ENCODE measurements around the gene JAGN1. TPM values are rescaled to one million over a fixed set of nuclear protein-coding genes. Genes with fewer than 3 reads are reported as not detected.
A peak's percentile ranks its signal among the peaks of the same experiment; 100 is the strongest.

JAGN1 gene
- total RNA-seq, 1 donor from 2014 or later = 35.5 TPM

DNA sequence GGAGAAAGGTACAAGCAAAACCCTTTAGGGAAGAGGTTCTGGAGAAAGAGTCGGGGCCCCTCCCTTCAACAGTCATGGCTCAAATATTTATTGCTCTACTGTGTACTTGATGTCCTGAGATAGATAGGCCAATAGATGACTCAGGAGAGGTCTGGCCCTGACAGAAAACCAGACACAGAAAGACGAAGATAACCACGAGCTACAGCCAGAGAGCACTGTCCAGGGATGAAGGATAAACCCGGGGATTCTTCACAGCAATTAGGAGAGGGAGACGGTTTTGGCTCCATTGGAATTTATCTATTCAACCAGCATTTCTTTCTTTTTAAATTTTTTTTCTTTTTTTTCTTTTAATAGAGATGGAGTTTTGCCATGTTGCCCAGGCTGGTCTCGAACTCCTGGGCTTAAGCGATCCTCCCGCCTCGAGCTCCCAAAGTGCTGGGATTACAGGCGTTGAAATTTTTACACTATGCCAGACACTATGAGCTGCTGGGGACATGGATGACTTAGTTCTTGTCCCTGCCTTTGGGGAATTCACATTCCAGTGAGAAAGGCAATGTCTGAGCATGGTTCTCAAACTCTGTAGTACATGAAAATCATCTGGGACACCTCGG lies 5.8 kb upstream of the JAGN1 start:
- TF ChIP-seq, protein P1, sequence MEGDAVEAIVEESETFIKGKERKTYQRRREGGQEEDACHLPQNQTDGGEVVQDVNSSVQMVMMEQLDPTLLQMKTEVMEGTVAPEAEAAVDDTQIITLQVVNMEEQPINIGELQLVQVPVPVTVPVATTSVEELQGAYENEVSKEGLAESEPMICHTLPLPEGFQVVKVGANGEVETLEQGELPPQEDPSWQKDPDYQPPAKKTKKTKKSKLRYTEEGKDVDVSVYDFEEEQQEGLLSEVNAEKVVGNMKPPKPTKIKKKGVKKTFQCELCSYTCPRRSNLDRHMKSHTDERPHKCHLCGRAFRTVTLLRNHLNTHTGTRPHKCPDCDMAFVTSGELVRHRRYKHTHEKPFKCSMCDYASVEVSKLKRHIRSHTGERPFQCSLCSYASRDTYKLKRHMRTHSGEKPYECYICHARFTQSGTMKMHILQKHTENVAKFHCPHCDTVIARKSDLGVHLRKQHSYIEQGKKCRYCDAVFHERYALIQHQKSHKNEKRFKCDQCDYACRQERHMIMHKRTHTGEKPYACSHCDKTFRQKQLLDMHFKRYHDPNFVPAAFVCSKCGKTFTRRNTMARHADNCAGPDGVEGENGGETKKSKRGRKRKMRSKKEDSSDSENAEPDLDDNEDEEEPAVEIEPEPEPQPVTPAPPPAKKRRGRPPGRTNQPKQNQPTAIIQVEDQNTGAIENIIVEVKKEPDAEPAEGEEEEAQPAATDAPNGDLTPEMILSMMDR (IDR thresholded peaks at IDR 0.05; ENCODE audit: insufficient read depth, low read length, severe bottlenecking) = no peak
- Histone ChIP-seq H3K4me3 (ENCODE audit: low read depth, low read length) (no peak overlapping the region), H3K36me3 (ENCODE audit: control insufficient read depth, insufficient read depth, low read length) (no peaks in the 10 kb centered on the region), H3K27me3 (ENCODE audit: control insufficient read depth, insufficient read depth, low read length) (no peaks in the 10 kb centered on the region)
- DNase-seq (ENCODE audit: low read depth) (peak; percentile 90), FAIRE-seq (no peak)

DNA sequence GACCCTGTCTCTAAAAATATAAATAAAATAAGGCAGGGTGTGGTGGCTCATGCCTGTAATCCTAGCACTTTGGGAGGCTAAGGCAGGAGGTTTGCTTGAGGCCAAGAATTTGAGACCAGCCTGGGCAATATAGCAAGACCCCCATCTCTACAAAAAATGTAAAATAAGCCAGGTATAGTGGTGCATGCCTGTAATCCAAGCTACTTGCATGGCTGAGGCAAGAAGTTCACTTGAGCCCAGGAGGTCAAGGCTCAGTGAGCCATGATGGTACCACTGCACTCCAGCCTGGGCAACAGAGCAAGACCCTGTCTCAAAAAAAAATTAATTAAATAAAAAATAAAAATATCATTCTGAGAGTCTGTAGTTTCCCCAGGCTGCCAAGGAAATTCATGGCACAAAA lies 4.1 kb upstream of the JAGN1 start:
- TF ChIP-seq, protein P1 (IDR thresholded peaks at IDR 0.05; ENCODE audit: insufficient read depth, low read length, severe bottlenecking) = no peak
- Histone ChIP-seq H3K4me3 (ENCODE audit: low read depth, low read length) (no peak overlapping the region), H3K27me3 (ENCODE audit: control insufficient read depth, insufficient read depth, low read length) (no peaks in the 10 kb centered on the region), H3K36me3 (ENCODE audit: control insufficient read depth, insufficient read depth, low read length) (no peaks in the 10 kb centered on the region)
- FAIRE-seq (no peak), DNase-seq (ENCODE audit: low read depth) (no peak)

DNA sequence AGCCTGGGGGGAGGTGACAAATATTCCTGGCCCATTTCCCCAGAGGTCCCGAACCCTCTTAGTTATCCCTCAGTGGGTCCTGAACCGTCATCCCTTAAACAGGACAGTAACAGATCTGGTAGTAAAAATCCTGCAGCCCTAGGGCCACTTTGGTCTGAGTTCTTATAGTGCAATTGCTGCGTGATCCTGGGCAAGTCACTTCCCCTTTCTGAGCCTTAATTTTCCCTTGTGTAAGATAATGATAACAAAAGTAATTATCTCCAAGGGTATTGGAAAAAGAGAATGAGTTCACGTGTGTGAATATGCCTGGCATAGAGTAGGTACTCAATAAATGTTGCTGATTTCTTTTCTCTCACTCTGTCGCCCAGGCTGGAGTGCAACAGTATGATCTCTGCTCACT lies 2.9 kb upstream of the JAGN1 start:
- no peak for DNase-seq (ENCODE audit: low read depth)
- no peaks in the 10 kb centered on the region for H3K36me3 ChIP-seq (ENCODE audit: control insufficient read depth, insufficient read depth, low read length)
- no peak overlapping the region for H3K4me3 ChIP-seq (ENCODE audit: low read depth, low read length)
- FAIRE-seq = no peak
- TF ChIP-seq, protein P1 (IDR thresholded peaks at IDR 0.05; ENCODE audit: insufficient read depth, low read length, severe bottlenecking) = no peak
- no peaks in the 10 kb centered on the region for H3K27me3 ChIP-seq (ENCODE audit: control insufficient read depth, insufficient read depth, low read length)

DNA sequence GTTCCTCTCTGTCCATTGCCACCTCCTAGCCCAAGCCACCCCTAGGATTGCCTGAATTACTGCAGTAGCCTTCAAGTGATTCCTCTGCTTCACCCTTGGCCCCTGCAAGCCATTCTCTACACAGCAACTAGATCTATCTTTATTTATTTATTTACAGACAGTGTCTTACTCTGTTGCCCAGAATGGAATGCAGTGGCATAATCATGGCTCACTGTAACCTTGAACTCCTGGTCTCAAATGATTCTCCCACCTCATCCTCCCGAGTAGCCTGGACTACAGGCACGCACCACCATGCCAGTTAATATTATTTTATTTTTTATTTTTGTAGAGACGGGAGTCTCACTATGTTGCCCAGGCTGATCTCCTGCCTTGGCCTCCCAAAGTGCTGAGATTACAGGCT lies 1.9 kb upstream of the JAGN1 start:
- Histone ChIP-seq H3K4me3 (ENCODE audit: low read depth, low read length) (no peak overlapping the region), H3K27me3 (ENCODE audit: control insufficient read depth, insufficient read depth, low read length) (no peaks in the 10 kb centered on the region), H3K36me3 (ENCODE audit: control insufficient read depth, insufficient read depth, low read length) (peaks cover 4% of the 10 kb centered on the region)
- TF ChIP-seq, protein P1 (IDR thresholded peaks at IDR 0.05; ENCODE audit: insufficient read depth, low read length, severe bottlenecking) = no peak
- DNase-seq (ENCODE audit: low read depth) (no peak), FAIRE-seq (no peak)

DNA sequence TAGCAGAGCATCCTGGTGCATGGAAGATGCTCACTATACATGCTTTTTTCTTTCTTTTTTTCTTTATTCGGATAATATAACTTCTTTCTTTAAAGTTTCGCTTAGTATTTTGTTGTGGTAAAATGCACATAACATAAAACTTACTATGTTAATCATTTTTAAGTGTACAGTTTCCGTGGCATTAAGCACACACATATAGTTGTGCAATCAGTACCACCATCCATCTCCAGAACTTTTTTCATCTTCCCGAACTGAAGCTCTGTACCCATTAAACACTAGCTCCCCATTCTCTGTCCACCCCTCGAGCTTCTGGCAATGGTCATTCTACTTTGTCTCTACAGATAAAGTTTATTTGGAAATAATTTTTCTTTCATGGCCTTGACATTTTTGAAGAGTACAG lies 1.0 kb upstream of the JAGN1 start:
- H3K4me3 ChIP-seq (ENCODE audit: low read depth, low read length) = no peak overlapping the region
- TF ChIP-seq, protein P1 (IDR thresholded peaks at IDR 0.05; ENCODE audit: insufficient read depth, low read length, severe bottlenecking) = no peak
- FAIRE-seq (no peak), DNase-seq (ENCODE audit: low read depth) (no peak)
- H3K27me3 ChIP-seq (ENCODE audit: control insufficient read depth, insufficient read depth, low read length) = no peaks in the 10 kb centered on the region
- peaks cover 4% of the 10 kb centered on the region for H3K36me3 ChIP-seq (ENCODE audit: control insufficient read depth, insufficient read depth, low read length)

DNA sequence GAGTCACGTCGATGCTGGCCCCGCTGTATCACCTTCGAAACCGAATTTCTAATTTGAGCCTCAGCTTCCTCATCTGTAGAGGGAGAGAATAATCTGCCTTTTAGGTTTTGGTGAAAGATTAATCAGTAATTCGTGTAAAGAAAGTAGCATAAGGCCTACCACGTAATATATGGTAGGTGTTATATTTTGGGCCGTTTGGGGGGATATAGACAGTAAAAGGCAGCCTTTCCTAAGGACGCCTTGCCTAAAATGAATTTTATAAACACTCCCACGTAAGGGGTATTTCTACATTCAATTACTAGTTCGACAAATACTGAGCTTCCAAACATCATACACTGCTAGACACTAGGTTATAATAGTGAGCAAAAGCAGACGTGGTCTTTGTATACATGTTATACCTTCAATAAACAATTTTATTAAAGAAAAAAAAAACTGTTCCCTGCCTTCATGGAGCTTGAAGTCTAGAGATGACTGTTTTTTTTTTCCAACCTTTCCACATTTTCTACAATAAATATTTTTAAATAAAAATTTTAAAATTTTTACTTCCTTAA lies 737 bp downstream of the JAGN1 start:
- Histone ChIP-seq H3K4me3 (ENCODE audit: low read depth, low read length) (peak overlapping the region; percentile 79), H3K27me3 (ENCODE audit: control insufficient read depth, insufficient read depth, low read length) (no peaks in the 10 kb centered on the region), H3K36me3 (ENCODE audit: control insufficient read depth, insufficient read depth, low read length) (peaks cover 4% of the 10 kb centered on the region)
- TF ChIP-seq, protein P1 (IDR thresholded peaks at IDR 0.05; ENCODE audit: insufficient read depth, low read length, severe bottlenecking) = no peak
- FAIRE-seq = no peak
- DNase-seq (ENCODE audit: low read depth) = no peak

All from bronchial epithelial cell (primary cell).